Activated CD4-positive, alpha-beta memory T cell treated with anti-CD3 and anti-CD28 coated beads, Interleukin-2, amount 10 ng/mL, durations not matched to agents 7 days and 5 days (primary cell): ENCODE results near the gene EIF4G1. TPM values are rescaled to one million over a fixed set of nuclear protein-coding genes. Genes with fewer than 3 reads are reported as not detected.

Source experiments
- CTCF ChIA-PET: fragments of 350-600 bp; sonication (Branson Sonifier 250); formaldehyde crosslinking; loops from one replicate; lab custom pipeline; 2021; ENCODE audit warnings: antibody characterized with exemption, inconsistent platforms; lab: Charles Lee
- POLR2A ChIA-PET: fragments of 350-600 bp; sonication (Branson Sonifier 250); formaldehyde crosslinking; loops from one replicate; lab custom pipeline; 2021; ENCODE audit warnings: antibody characterized with exemption; lab: Charles Lee
- DNase-seq: peaks from one replicate; pipeline ENCODE4 v3.0.0-alpha.2; 2020
- H3K27ac Mint-ChIP-seq: one replicate; pipeline ENCODE4 v1.8.0; 2021; ENCODE audit warnings: mild to moderate bottlenecking, mixed read lengths
- H3K27me3 Mint-ChIP-seq: one replicate; pipeline ENCODE4 v1.8.0; 2021; ENCODE audit warnings: mixed read lengths
- H3K36me3 Mint-ChIP-seq: one replicate; pipeline ENCODE4 v1.8.0; 2021; ENCODE audit warnings: low read depth, mixed read lengths
- H3K4me1 Mint-ChIP-seq: one replicate; pipeline ENCODE4 v1.8.0; 2021; ENCODE audit warnings: mixed read lengths
- H3K4me3 Mint-ChIP-seq: one replicate; pipeline ENCODE4 v1.8.0; 2021; ENCODE audit warnings: mild to moderate bottlenecking, mixed read lengths
- H3K9me3 Mint-ChIP-seq: one replicate; pipeline ENCODE4 v1.8.0; 2021; ENCODE audit warnings: mixed read lengths
- total RNA-seq, 2 experiments: library from RNA; stranded (reverse); gene quantifications; one replicate each; pipeline ENCODE4 v1.2.3, GENCODE V29; 2021

Gene EIF4G1
- total RNA-seq, 2 experiments from 2014 or later = 259 to 266 TPM

DNA sequence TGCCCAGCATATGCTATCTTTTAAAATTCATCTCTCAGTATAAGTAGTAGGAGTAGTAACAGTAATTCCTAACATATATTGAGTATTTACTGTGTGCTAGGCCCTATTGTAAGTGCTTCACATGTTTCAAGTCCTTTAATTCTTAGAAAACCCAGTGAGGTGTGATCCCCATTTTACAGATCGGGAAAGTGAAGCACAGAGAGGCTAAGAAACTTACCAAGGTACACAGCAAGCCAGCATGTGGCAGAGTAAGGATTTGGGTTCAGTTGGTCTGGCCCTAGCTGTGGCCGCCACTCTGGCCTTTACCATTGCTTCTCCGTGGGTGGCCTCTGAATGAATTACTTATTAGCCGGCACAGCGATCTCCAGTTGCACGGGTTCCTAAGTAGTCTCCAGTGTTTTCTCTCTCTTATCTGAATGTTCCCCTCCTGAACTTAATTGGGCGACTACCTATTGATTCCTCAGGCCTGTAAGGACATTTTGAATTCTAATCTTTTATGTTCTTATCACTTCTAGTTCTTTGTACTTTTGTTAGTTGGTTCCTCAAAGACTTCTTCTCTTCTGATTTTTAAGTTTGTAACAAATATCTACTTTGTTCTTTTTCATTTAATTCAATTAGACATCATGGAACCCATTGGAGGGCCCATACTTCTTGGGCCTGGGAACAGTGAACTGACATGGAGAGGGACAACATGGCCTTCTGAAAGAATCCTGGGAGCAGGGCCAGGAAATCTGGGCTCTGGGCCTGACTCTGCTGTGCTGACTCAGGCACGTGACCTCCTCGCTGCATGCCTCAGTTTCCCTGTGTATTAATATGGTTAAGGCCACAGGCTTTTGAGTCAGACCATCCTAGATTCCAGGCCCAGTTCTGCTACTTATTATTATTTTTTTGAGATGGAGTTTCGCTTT is 35.4 kb downstream of the EIF4G1 start:
- H3K27ac Mint-ChIP-seq = no peak overlapping the region
- H3K4me1 Mint-ChIP-seq = peaks cover 13% of the 10 kb centered on the region
- H3K36me3 Mint-ChIP-seq = peaks cover 2% of the 10 kb centered on the region
- CTCF ChIA-PET = interaction anchor here (1.1 kb wide), 1 partner anchor 13 kb away, joined by 3 read pairs; the partner anchor contains the start of gene FAM131A
- H3K9me3 Mint-ChIP-seq = no peaks in the 10 kb centered on the region
- H3K4me3 Mint-ChIP-seq = no peak overlapping the region
- POLR2A ChIA-PET = interaction anchor here (3.2 kb wide), 1 partner anchor 12 kb away, joined by 10 read pairs; the partner anchor contains the start of genes CLCN2 and POLR2H
- H3K27me3 Mint-ChIP-seq = no peaks in the 10 kb centered on the region
- DNase-seq = no peak

GRCh38 chr3:184350618-184351017 is 36.2 kb downstream of the EIF4G1 start:
- no peak for DNase-seq
- Mint-ChIP-seq H3K4me3 (no peak overlapping the region), H3K27ac (no peak overlapping the region), H3K9me3 (no peaks in the 10 kb centered on the region), H3K4me1 (peaks cover 13% of the 10 kb centered on the region), H3K27me3 (no peaks in the 10 kb centered on the region), H3K36me3 (no peaks in the 10 kb centered on the region)
- CTCF ChIA-PET = interaction anchor here (0.8 to 3.6 kb wide), 3 partner anchors 13 to 45 kb away, joined by 3 to 19 read pairs (median 3); partner anchors contain the start of gene FAM131A
- POLR2A ChIA-PET = interaction anchor here (3.2 kb wide), 1 partner anchor 12 kb away, joined by 10 read pairs; the partner anchor contains the start of genes CLCN2 and POLR2H

- Mint-ChIP-seq H3K4me3 (no peak overlapping the region), H3K27me3 (no peaks in the 10 kb centered on the region), H3K36me3 (no peaks in the 10 kb centered on the region), H3K27ac (no peak overlapping the region), H3K4me1 (peaks cover 13% of the 10 kb centered on the region), H3K9me3 (no peaks in the 10 kb centered on the region)
- POLR2A ChIA-PET = interaction anchor here (1.3 to 3.2 kb wide), 2 partner anchors 9 to 11 kb away, joined by 4 to 10 read pairs; partner anchors contain the start of genes CLCN2 and POLR2H
- CTCF ChIA-PET = interaction anchor here (0.7 to 3.6 kb wide), 4 partner anchors 20 to 192 kb away, joined by 3 to 19 read pairs (median 4); no protein-coding TSS in a partner anchor
- DNase-seq = no peak
Observed at GRCh38 chr3:184351511-184352148, 37.2 kb downstream of the EIF4G1 start.

DNA sequence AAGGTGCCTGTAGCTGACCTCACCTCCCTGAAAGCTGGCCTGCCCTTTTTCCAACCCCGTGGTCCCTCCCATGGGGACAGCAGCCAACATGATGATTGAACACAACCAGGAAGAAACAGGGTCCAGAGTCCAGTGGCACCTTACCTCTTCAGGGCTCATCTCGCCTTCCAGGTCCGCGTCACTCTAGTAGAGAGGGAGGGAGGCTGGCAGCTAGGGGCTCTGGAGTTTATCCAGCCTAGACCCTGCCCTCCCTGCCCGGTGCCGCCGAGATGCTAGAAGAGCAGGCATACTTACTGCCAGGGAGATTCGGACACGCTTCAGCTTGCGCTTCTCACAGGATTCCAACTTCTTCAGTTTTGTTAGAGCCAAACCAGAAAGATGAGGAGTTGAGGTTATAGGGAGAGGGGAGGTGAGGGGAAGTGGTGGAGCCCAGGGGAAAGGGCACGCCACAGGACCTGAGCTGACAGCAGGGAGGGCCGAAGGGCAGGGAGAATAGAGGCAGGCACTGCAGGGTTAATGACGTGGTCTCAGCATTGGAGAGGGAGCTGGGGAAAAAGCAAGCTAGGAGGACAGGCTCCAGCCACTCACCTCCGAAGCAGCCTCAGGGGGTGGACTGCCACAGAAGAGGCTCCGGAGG is 37.9 kb downstream of the EIF4G1 start:
- ChIA-PET POLR2A (interaction anchor here (1.3 to 3.2 kb wide), 2 partner anchors 8 to 10 kb away, joined by 4 to 10 read pairs; partner anchors contain the start of genes CLCN2 and POLR2H), CTCF (interaction anchor here (0.7 to 5.0 kb wide), 5 partner anchors 19 to 191 kb away, joined by 3 to 20 read pairs (median 6); no protein-coding TSS in a partner anchor)
- Mint-ChIP-seq H3K9me3 (no peaks in the 10 kb centered on the region), H3K27me3 (no peaks in the 10 kb centered on the region), H3K27ac (no peak overlapping the region), H3K4me3 (no peak overlapping the region), H3K36me3 (no peaks in the 10 kb centered on the region), H3K4me1 (peaks cover 11% of the 10 kb centered on the region)
- DNase-seq = no peak

DNA sequence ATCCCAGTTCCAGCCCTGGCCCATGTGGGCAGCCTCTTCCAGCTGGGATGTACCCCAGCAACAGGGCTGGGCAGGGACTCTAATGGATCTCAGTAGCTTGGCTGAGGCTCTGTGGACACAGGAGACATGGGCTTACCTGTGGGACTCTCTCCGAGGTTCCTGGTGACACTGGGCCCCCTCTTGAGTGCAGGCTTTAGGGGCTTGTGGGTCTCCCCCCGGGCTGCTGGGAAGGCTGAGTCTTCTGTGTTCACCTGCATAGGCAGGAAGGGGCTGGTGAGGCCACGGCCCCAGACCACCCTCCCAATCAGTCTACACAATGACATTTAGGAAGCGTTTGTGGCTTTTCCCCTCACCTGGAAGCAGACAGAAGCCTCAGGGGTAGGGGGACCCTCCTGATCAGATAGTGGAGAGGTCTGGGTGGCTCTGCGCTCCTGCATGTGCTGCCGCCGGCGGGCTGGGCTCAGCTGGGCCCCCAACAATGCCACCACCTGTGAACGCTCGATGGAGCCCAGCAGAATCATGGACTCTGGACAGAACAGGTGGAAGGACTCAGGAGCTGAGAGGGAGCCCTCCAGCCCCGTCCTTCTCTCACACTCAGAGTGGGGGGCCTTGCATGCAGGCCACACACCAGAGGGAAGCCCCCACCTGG is 38.6 kb downstream of the EIF4G1 start:
- Mint-ChIP-seq H3K36me3 (no peaks in the 10 kb centered on the region), H3K27me3 (no peaks in the 10 kb centered on the region), H3K27ac (no peak overlapping the region), H3K9me3 (no peaks in the 10 kb centered on the region), H3K4me3 (no peak overlapping the region), H3K4me1 (peaks cover 6% of the 10 kb centered on the region)
- DNase-seq = no peak
- ChIA-PET POLR2A (interaction anchor here (1.5 to 3.2 kb wide), 2 partner anchors 9 to 38 kb away, joined by 4 to 10 read pairs; partner anchors contain the start of genes CLCN2 and POLR2H), CTCF (interaction anchor here (1.3 to 5.0 kb wide), 7 partner anchors 9 to 161 kb away, joined by 3 to 20 read pairs (median 7); no protein-coding TSS in a partner anchor)

DNA sequence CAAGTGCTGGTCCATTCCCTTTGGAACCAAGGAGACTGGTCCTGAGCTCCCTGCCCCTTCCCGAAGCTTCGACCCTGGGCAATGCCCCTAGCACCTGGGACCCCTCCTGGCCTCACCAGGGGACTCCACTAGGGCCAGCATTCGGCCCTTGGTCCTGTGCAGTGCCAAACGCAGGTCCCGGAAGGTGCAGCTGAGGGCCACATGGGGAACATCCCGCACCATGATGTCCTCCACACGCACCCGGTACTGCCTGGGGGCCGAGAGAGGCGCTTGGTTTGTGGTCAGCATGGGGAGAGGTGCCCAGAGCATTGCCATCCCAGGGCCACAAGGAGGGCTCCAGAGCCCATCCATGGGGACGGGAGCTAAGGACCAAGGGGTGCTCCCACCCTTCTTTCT is 39.1 kb downstream of the EIF4G1 start:
- ChIA-PET CTCF (interaction anchor here (0.6 to 5.0 kb wide), 11 partner anchors 8 to 161 kb away, joined by 3 to 20 read pairs (median 4); no protein-coding TSS in a partner anchor), POLR2A (interaction anchor here (1.1 to 1.5 kb wide), 2 partner anchors 9 to 38 kb away, joined by 3 to 4 read pairs; no protein-coding TSS in a partner anchor)
- Mint-ChIP-seq H3K27ac (no peak overlapping the region), H3K9me3 (no peaks in the 10 kb centered on the region), H3K36me3 (no peaks in the 10 kb centered on the region), H3K4me1 (peaks cover 5% of the 10 kb centered on the region), H3K27me3 (no peaks in the 10 kb centered on the region), H3K4me3 (no peak overlapping the region)
- DNase-seq = no peak

DNA sequence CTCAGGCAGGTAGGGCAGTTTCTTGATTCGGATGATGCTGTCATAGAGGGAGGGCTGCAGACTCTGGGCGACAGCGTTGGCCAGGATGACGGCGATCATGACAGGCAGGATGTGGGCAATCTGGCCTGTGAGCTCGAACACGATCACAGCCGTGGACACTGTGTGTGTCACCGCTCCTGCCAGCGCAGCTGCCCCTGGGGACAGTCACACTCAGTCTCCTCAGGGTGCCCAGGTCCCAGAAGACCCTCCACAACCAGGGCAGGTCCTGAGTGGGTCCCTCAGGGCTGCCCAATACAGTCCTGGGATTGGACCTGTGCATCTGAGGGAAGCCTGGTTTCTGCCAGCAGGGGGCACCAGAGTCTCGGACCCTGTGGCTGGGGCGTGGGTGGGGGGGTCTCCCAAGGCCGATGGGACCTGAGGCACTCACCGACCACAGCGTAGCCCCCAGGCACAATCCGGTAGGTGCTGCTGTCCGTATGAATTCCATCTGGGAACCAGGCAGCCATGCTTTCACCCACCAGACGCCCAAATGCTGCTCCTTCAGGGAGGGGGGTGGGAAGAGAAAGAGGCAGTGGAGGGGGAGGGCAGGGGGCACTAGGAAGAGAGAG is 39.8 kb downstream of the EIF4G1 start:
- POLR2A ChIA-PET = interaction anchor here (1.1 to 1.5 kb wide), 2 partner anchors 8 to 39 kb away, joined by 3 to 4 read pairs; no protein-coding TSS in a partner anchor
- Mint-ChIP-seq H3K36me3 (no peaks in the 10 kb centered on the region), H3K27ac (no peak overlapping the region), H3K4me3 (no peak overlapping the region), H3K9me3 (no peaks in the 10 kb centered on the region), H3K4me1 (peaks cover 5% of the 10 kb centered on the region), H3K27me3 (no peaks in the 10 kb centered on the region)
- DNase-seq = peak; percentile 54
- CTCF ChIA-PET = interaction anchor here (0.6 to 5.0 kb wide), 12 partner anchors 8 to 188 kb away, joined by 3 to 20 read pairs (median 4); no protein-coding TSS in a partner anchor

DNA sequence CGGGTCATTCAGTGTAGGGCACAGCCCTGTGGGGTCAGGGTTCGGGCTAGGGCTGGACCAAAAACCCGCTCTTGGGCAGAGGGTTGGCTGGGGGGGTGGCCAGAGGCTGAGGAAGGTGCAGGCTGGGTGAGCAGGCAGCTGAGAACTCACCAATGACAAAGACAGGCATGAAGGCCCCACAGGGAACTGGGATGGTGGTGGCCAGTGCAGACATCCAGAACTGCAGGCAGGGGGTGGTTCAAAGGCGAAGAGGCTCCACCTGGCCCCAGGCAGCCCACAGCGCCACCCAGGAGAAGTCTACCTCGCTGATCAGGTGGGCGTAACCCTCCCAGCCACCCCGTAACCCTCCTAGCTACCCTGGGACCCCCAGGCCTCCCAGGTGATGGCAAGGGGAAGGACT is 40.3 kb downstream of the EIF4G1 start:
- peaks cover 5% of the 10 kb centered on the region for H3K4me1 Mint-ChIP-seq
- ChIA-PET CTCF (interaction anchor here (1.0 to 5.0 kb wide), 4 partner anchors 13 to 187 kb away, joined by 4 to 20 read pairs (median 6); no protein-coding TSS in a partner anchor), POLR2A (no interaction called here)
- H3K4me3 Mint-ChIP-seq = no peak overlapping the region
- no peaks in the 10 kb centered on the region for H3K36me3 Mint-ChIP-seq
- H3K27me3 Mint-ChIP-seq = no peaks in the 10 kb centered on the region
- no peak for DNase-seq
- H3K27ac Mint-ChIP-seq = no peak overlapping the region
- H3K9me3 Mint-ChIP-seq = no peaks in the 10 kb centered on the region

- no peak for DNase-seq
- no peaks in the 10 kb centered on the region for H3K9me3 Mint-ChIP-seq
- POLR2A ChIA-PET = no interaction called here
- CTCF ChIA-PET = interaction anchor here (1.0 to 5.0 kb wide), 4 partner anchors 13 to 186 kb away, joined by 4 to 20 read pairs (median 6); no protein-coding TSS in a partner anchor
- no peak overlapping the region for H3K27ac Mint-ChIP-seq
- H3K36me3 Mint-ChIP-seq = no peaks in the 10 kb centered on the region
- peaks cover 2% of the 10 kb centered on the region for H3K27me3 Mint-ChIP-seq
- H3K4me3 Mint-ChIP-seq = no peak overlapping the region
- peaks cover 9% of the 10 kb centered on the region for H3K4me1 Mint-ChIP-seq
Observed at GRCh38 chr3:184355261-184356040, 41.0 kb downstream of the EIF4G1 start.

DNA sequence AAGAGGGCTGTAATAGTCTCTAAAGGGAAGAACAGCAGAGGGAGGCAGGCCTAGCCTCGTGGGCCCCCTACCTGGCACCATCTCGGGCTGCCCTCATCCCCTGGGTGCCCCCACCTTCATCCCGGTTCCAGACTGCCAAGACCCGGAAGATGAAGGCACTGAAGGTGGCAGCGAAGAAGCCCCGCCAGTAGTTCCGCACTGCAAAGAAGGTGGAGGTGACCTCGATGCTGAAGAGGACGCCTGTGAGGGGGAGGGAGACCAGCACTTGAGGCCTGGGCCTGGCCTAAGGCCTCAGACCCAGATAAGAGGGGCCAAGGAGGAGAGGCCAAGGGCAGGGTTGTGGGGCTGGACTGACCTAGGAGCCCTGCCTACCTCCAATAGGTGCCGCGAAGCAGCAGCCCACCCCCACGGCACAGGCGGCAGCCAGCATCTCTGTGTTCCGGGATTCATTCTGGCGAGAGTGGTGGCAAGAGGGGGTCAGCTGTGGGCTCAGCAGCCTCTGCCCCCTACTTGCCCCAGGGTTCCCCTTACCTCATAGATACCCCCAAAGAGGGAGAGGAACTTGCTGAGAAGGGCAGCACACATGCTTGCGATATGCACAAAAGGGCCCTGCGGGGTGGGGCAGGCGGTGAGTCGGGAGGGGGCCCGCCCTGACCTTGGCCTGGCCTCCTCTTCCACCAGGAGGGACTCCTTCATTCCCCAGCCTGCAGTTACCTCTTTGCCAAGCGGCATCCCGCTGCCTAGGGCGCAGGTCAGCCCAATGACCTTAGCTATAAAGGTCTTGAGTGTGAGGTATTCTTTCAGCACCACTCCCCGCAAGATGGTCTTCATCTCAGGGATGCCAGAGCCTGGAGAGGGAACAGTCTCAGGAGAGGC is 43.1 kb downstream of the EIF4G1 start:
- Mint-ChIP-seq H3K9me3 (no peaks in the 10 kb centered on the region), H3K27me3 (peaks cover 2% of the 10 kb centered on the region)
- POLR2A ChIA-PET = no interaction called here

More for the DNA sequence above, 43.1 kb downstream of the EIF4G1 start:
- DNase-seq = no peak
- Mint-ChIP-seq H3K27ac (no peak overlapping the region), H3K4me1 (peaks cover 14% of the 10 kb centered on the region), H3K36me3 (no peaks in the 10 kb centered on the region), H3K4me3 (no peak overlapping the region)
- CTCF ChIA-PET = interaction anchor here (0.6 to 5.0 kb wide), 2 partner anchors 157 to 1246 kb away, joined by 3 to 20 read pairs; no protein-coding TSS in a partner anchor
